ENCODE measurements around the gene MEF2C. TPM values are rescaled to one million over a fixed set of nuclear protein-coding genes. Genes with fewer than 3 reads are reported as not detected.

The MEF2C gene
- total and polyA plus RNA-seq, 4 donors = 2.8 to 15.9 (median 10.1) TPM

GRCh38 chr5:88782571-88782970 is 100.4 kb downstream of the MEF2C start:
- TF ChIP-seq TAF1 (conservative IDR thresholded peaks at IDR 0.05) (no peak), RXRA (IDR thresholded peaks at IDR 0.05) (no peak), GABPA (IDR thresholded peaks at IDR 0.05 in 1 of 2, conservative IDR thresholded peaks at IDR 0.05 in 1 of 2) (no peak), HNF4G (IDR thresholded peaks at IDR 0.05) (no peak), SP1 (IDR thresholded peaks at IDR 0.05) (no peak), FOXA2 (IDR thresholded peaks at IDR 0.05) (no peak), YY1 (IDR thresholded peaks at IDR 0.05) (no peak), FOXA1 (IDR thresholded peaks at IDR 0.05) (no peak), NR2F2 (IDR thresholded peaks at IDR 0.05) (no peak), EGR1 (IDR thresholded peaks at IDR 0.05; ENCODE audit: low read depth in 2 of 2) (no peak), JUND (IDR thresholded peaks at IDR 0.05) (no peak), ATF3 (IDR thresholded peaks at IDR 0.05) (no peak), RAD21 (IDR thresholded peaks at IDR 0.05) (no peak), HNF4A (conservative IDR thresholded peaks at IDR 0.05) (no peak)
- TF ChIP-seq, protein P1, sequence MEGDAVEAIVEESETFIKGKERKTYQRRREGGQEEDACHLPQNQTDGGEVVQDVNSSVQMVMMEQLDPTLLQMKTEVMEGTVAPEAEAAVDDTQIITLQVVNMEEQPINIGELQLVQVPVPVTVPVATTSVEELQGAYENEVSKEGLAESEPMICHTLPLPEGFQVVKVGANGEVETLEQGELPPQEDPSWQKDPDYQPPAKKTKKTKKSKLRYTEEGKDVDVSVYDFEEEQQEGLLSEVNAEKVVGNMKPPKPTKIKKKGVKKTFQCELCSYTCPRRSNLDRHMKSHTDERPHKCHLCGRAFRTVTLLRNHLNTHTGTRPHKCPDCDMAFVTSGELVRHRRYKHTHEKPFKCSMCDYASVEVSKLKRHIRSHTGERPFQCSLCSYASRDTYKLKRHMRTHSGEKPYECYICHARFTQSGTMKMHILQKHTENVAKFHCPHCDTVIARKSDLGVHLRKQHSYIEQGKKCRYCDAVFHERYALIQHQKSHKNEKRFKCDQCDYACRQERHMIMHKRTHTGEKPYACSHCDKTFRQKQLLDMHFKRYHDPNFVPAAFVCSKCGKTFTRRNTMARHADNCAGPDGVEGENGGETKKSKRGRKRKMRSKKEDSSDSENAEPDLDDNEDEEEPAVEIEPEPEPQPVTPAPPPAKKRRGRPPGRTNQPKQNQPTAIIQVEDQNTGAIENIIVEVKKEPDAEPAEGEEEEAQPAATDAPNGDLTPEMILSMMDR (IDR thresholded peaks at IDR 0.05; ENCODE audit: low read depth, low read length, missing input control) = no peak
- TF ChIP-seq, protein P2, sequence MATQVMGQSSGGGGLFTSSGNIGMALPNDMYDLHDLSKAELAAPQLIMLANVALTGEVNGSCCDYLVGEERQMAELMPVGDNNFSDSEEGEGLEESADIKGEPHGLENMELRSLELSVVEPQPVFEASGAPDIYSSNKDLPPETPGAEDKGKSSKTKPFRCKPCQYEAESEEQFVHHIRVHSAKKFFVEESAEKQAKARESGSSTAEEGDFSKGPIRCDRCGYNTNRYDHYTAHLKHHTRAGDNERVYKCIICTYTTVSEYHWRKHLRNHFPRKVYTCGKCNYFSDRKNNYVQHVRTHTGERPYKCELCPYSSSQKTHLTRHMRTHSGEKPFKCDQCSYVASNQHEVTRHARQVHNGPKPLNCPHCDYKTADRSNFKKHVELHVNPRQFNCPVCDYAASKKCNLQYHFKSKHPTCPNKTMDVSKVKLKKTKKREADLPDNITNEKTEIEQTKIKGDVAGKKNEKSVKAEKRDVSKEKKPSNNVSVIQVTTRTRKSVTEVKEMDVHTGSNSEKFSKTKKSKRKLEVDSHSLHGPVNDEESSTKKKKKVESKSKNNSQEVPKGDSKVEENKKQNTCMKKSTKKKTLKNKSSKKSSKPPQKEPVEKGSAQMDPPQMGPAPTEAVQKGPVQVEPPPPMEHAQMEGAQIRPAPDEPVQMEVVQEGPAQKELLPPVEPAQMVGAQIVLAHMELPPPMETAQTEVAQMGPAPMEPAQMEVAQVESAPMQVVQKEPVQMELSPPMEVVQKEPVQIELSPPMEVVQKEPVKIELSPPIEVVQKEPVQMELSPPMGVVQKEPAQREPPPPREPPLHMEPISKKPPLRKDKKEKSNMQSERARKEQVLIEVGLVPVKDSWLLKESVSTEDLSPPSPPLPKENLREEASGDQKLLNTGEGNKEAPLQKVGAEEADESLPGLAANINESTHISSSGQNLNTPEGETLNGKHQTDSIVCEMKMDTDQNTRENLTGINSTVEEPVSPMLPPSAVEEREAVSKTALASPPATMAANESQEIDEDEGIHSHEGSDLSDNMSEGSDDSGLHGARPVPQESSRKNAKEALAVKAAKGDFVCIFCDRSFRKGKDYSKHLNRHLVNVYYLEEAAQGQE (IDR thresholded peaks at IDR 0.05) = no peak
- TF ChIP-seq, protein P3, sequence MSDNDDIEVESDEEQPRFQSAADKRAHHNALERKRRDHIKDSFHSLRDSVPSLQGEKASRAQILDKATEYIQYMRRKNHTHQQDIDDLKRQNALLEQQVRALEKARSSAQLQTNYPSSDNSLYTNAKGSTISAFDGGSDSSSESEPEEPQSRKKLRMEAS (IDR thresholded peaks at IDR 0.05) = no peak
- TF ChIP-seq, protein P4, sequence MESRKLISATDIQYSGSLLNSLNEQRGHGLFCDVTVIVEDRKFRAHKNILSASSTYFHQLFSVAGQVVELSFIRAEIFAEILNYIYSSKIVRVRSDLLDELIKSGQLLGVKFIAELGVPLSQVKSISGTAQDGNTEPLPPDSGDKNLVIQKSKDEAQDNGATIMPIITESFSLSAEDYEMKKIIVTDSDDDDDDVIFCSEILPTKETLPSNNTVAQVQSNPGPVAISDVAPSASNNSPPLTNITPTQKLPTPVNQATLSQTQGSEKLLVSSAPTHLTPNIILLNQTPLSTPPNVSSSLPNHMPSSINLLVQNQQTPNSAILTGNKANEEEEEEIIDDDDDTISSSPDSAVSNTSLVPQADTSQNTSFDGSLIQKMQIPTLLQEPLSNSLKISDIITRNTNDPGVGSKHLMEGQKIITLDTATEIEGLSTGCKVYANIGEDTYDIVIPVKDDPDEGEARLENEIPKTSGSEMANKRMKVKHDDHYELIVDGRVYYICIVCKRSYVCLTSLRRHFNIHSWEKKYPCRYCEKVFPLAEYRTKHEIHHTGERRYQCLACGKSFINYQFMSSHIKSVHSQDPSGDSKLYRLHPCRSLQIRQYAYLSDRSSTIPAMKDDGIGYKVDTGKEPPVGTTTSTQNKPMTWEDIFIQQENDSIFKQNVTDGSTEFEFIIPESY (IDR thresholded peaks at IDR 0.05) = no peak
- Histone ChIP-seq H3K4me3 (ENCODE audit: low read depth in 1 of 3, low read length in 3 of 3) (no peak overlapping the region), H3K27ac (ENCODE audit: low read depth in 1 of 2, low read length in 2 of 2) (no peak overlapping the region), H3K9me3 (ENCODE audit: control insufficient read depth in 4 of 4, low read length in 3 of 4) (no peaks in the 10 kb centered on the region), H3K4me1 (ENCODE audit: control insufficient read depth in 4 of 4, insufficient read depth in 4 of 4, low read length in 3 of 4) (peaks cover 0 to 2% (median 0%) of the 10 kb centered on the region in 4 donors), H3K36me3 (ENCODE audit: control insufficient read depth in 4 of 4, insufficient read depth in 3 of 4, low read depth in 1 of 4, low read length in 3 of 4) (no peaks in the 10 kb centered on the region), H3K27me3 (ENCODE audit: control insufficient read depth in 4 of 4, insufficient read depth in 4 of 4, low read length in 3 of 4) (peaks cover 0 to 2% (median 0%) of the 10 kb centered on the region in 4 donors), H3K9ac (ENCODE audit: low read depth in 1 of 2, low read length in 2 of 2) (no peak overlapping the region)
- 84% methylated on average over 4 of the region's 4 CpGs for WGBS
- DNase-seq (ENCODE audit: low spot score) = no peak
